Activated naive CD8-positive, alpha-beta T cell treated with anti-CD3 and anti-CD28 coated beads, Interleukin-2, amount 50 U/mL, for 24 hours (primary cell): Measurements from ENCODE around the gene HSD3B2.

ENCODE experiments used
- ATAC-seq: fragments of 150-1000 bp; cut with Tn5 transposase; one replicate; pipeline ENCODE4 v1.10.0; 2021
- DNase-seq: peaks from one replicate; pipeline ENCODE4 v3.0.0; 2021
- H3K27ac Mint-ChIP-seq: one replicate; pipeline ENCODE4 v1.8.0; 2021; ENCODE audit warnings: mild to moderate bottlenecking, mixed read lengths
- H3K27me3 Mint-ChIP-seq: one replicate; pipeline ENCODE4 v1.8.0; 2021; ENCODE audit warnings: mixed read lengths
- H3K36me3 Mint-ChIP-seq: one replicate; pipeline ENCODE4 v1.8.0; 2021; ENCODE audit warnings: low read depth, mixed read lengths
- H3K4me1 Mint-ChIP-seq: one replicate; pipeline ENCODE4 v1.8.0; 2021; ENCODE audit warnings: mixed read lengths
- H3K4me3 Mint-ChIP-seq: one replicate; pipeline ENCODE4 v1.8.0; 2021; ENCODE audit warnings: mild to moderate bottlenecking, moderate library complexity, mixed read lengths
- H3K9me3 Mint-ChIP-seq: one replicate; pipeline ENCODE4 v1.8.0; 2021; ENCODE audit warnings: mixed read lengths

HSD3B2 gene

DNA sequence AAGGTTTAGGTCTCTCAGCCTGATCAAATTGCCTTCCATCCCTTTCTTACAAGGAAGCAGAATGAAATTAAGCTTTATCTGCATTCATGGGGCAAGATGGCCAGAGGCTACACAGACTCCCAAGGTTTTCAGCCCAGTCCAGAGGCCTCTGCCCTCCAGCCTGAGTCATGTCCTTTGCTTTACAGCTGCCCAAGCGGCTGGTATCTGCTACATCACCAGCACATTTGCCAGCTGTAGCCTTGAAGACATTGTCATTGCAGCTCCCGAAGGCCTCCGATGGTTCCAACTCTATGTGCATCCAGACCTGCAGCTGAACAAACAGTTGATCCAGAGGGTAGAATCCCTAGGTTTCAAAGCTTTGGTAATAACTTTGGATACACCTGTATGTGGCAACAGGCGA, 30.4 kb upstream of the HSD3B2 start:
- Mint-ChIP-seq H3K9me3 (no peaks in the 10 kb centered on the region), H3K4me1 (no peaks in the 10 kb centered on the region), H3K27ac (no peak overlapping the region), H3K36me3 (no peaks in the 10 kb centered on the region), H3K4me3 (no peak overlapping the region), H3K27me3 (no peaks in the 10 kb centered on the region)
- ATAC-seq, result no peak
- DNase-seq, result no peak

DNA sequence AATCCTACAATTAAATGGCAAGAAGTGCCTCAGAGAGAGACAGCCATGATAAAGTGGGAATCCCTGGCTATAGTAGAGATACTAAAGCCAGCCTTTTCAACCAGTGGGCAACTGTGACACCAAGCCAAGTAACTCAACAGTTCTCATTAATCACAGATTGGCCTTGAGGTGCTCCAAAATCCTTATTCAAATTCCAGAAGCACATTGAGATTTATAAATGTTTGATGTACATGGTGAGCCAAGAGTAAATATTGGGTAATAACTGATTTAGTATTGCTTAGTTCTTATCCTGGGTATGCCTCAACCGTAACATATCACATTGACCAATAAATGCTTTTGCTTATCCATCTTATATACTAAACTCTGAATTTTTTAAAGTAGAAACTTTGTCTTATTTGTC, 29.3 kb upstream of the HSD3B2 start:
- DNase-seq (no peak), ATAC-seq (no peak)
- H3K4me1 Mint-ChIP-seq, result no peaks in the 10 kb centered on the region
- H3K9me3 Mint-ChIP-seq, result no peaks in the 10 kb centered on the region
- no peak overlapping the region for H3K27ac Mint-ChIP-seq
- H3K27me3 Mint-ChIP-seq, result no peaks in the 10 kb centered on the region
- H3K36me3 Mint-ChIP-seq, result no peaks in the 10 kb centered on the region
- H3K4me3 Mint-ChIP-seq, result no peak overlapping the region

GRCh38 chr1:119387858-119388257, 27.1 kb upstream of the HSD3B2 start:
- Mint-ChIP-seq H3K9me3 (no peaks in the 10 kb centered on the region), H3K27ac (no peak overlapping the region), H3K4me3 (no peak overlapping the region), H3K4me1 (no peaks in the 10 kb centered on the region), H3K36me3 (no peaks in the 10 kb centered on the region), H3K27me3 (peaks cover 2% of the 10 kb centered on the region)
- no peak for DNase-seq
- ATAC-seq, result no peak

GRCh38 chr1:119388450-119388849, 26.5 kb upstream of the HSD3B2 start:
- DNase-seq, result no peak
- H3K9me3 Mint-ChIP-seq, result no peaks in the 10 kb centered on the region
- no peak for ATAC-seq
- H3K4me1 Mint-ChIP-seq, result no peaks in the 10 kb centered on the region
- H3K4me3 Mint-ChIP-seq, result no peak overlapping the region
- H3K36me3 Mint-ChIP-seq, result no peaks in the 10 kb centered on the region
- H3K27ac Mint-ChIP-seq, result no peak overlapping the region
- H3K27me3 Mint-ChIP-seq, result peaks cover 2% of the 10 kb centered on the region

DNA sequence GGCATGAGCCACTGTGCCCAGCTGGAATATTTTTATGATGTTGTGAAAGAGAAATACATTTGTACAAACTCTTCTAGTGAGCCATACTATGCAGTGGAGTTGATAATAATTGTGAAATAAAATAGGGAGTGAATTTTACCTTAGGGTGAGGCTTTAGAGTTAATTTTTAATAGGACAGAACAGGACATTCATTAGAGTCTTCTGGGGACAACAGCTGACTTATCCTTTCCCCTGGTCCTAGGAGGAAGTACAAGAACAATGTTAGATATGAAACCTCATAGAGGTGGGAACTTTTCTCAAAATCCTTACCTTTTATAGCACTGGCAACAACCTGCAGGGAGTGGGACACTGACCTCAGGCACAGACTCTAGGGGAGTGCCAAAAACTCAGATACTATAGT, 24.4 kb upstream of the HSD3B2 start:
- Mint-ChIP-seq H3K36me3 (no peaks in the 10 kb centered on the region), H3K27me3 (peaks cover 5% of the 10 kb centered on the region), H3K4me3 (no peak overlapping the region), H3K27ac (no peak overlapping the region), H3K9me3 (no peaks in the 10 kb centered on the region), H3K4me1 (no peaks in the 10 kb centered on the region)
- DNase-seq (no peak), ATAC-seq (no peak)

DNA sequence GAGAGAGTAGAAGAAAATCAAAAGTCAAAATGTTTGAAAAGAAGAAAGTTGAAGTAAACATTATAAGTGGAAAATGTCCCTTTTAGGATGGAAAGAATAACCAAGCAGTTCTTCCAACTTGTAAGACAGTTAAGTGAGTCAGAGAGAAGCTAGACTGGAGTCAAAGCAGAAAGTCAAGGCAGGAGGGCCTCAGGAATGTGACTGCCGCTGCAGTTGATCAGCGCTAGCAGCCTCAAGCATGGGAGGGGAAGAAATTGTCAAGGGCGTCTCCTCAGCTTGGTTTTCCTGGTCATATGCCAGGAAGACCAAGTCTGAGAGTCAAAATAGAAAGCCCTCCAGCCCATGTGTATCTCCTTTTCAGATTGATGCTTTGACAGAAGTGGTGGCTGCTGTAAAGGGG, 23.2 kb upstream of the HSD3B2 start:
- Mint-ChIP-seq H3K9me3 (no peaks in the 10 kb centered on the region), H3K4me3 (no peak overlapping the region), H3K27ac (no peak overlapping the region), H3K4me1 (no peaks in the 10 kb centered on the region), H3K36me3 (no peaks in the 10 kb centered on the region), H3K27me3 (peaks cover 5% of the 10 kb centered on the region)
- ATAC-seq, result no peak
- no peak for DNase-seq

DNA sequence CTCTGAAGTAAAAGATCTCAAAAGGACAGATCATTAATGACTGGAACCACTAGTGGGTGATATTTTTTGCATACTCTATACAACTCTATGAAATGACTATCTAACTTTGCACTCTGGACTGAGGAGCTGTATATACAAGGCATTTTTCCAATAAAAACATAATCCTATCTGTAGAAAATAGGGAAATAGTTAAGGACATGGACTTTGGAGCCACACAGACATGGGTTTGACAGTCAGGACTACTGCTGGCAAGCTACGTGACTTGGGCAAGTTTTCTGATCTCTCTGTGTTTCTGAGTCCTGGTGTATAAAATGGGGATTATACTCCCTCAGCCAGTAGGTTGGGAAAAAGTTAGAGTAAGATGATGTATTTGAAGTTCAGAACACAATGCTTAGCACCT, 20.9 kb upstream of the HSD3B2 start:
- Mint-ChIP-seq H3K4me3 (no peak overlapping the region), H3K4me1 (no peaks in the 10 kb centered on the region), H3K36me3 (no peaks in the 10 kb centered on the region), H3K9me3 (no peaks in the 10 kb centered on the region), H3K27ac (no peak overlapping the region), H3K27me3 (peaks cover 5% of the 10 kb centered on the region)
- ATAC-seq (no peak), DNase-seq (no peak)

DNA sequence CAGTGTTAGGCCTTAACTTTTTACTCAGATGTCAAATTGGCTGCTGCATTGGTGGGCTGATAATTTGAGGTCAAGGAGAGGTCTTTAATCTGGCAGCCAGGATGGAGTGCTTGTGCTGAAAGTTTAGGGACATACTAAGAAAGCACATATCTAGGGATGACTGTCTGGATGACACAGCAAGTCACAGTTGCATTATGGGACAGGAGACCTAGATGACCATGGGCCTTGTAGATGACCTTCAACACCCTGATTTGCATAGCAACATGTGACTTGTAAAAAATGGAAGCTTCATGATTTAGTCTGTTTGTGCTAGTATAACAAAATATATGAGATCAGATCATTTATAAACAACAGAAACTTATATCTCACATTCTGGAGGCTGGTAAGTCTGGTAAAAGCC, 18.0 kb upstream of the HSD3B2 start:
- Mint-ChIP-seq H3K9me3 (no peaks in the 10 kb centered on the region), H3K4me1 (no peaks in the 10 kb centered on the region), H3K36me3 (no peaks in the 10 kb centered on the region), H3K27ac (no peak overlapping the region), H3K4me3 (no peak overlapping the region), H3K27me3 (peaks cover 3% of the 10 kb centered on the region)
- no peak for ATAC-seq
- no peak for DNase-seq

- Mint-ChIP-seq H3K27me3 (peaks cover 3% of the 10 kb centered on the region), H3K27ac (no peak overlapping the region), H3K9me3 (no peaks in the 10 kb centered on the region), H3K4me1 (no peaks in the 10 kb centered on the region), H3K36me3 (no peaks in the 10 kb centered on the region), H3K4me3 (no peak overlapping the region)
- ATAC-seq, result no peak
- DNase-seq, result no peak
Observed at GRCh38 chr1:119397986-119398385, 17.0 kb upstream of the HSD3B2 start.

DNA sequence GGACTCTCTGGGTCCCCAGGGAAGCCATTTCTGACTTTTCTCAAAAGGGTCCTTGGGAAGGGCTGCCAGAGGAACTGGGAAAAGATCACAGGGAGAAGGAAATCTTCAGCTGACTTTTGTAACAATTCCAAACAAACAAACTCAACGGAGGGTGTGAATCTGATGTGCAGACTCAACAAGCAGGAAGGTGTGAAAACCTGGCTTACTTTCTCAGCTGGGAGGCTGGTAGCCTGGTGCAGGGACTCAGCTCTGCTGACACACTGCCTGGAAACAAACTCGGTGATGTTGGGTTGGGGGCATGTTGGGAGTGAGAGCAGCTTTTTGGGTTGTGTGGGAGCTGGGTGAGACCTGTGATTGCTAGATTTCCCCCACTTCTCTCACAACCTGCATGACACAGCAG, 10.2 kb upstream of the HSD3B2 start:
- H3K4me1 Mint-ChIP-seq, result no peaks in the 10 kb centered on the region
- no peak overlapping the region for H3K27ac Mint-ChIP-seq
- H3K27me3 Mint-ChIP-seq, result no peaks in the 10 kb centered on the region
- H3K36me3 Mint-ChIP-seq, result no peaks in the 10 kb centered on the region
- DNase-seq, result no peak
- no peak overlapping the region for H3K4me3 Mint-ChIP-seq
- peaks cover 19% of the 10 kb centered on the region for H3K9me3 Mint-ChIP-seq
- ATAC-seq, result no peak

DNA sequence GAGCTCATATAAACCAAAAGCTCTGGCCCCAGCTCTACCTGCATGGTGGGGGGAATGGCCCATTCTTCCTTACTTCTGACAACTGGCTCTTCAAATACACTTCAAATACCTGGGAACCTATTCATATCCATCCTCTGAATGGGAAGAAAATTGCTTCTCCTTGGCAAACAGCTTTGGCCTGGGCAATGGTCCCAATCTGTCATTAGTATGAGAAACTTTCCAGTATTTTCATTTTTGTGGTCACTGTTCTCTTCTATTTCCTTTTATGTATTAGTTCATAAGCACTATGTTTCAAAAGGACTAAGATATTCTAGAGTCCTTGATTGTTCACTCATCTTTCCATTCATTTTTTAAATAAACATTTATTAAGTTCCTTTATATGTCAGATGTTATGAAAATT, 5.2 kb upstream of the HSD3B2 start:
- no peak overlapping the region for H3K4me3 Mint-ChIP-seq
- no peak overlapping the region for H3K27ac Mint-ChIP-seq
- H3K4me1 Mint-ChIP-seq, result no peaks in the 10 kb centered on the region
- ATAC-seq (no peak), DNase-seq (no peak)
- H3K27me3 Mint-ChIP-seq, result no peaks in the 10 kb centered on the region
- H3K9me3 Mint-ChIP-seq, result peaks cover 18% of the 10 kb centered on the region
- H3K36me3 Mint-ChIP-seq, result no peaks in the 10 kb centered on the region

DNA sequence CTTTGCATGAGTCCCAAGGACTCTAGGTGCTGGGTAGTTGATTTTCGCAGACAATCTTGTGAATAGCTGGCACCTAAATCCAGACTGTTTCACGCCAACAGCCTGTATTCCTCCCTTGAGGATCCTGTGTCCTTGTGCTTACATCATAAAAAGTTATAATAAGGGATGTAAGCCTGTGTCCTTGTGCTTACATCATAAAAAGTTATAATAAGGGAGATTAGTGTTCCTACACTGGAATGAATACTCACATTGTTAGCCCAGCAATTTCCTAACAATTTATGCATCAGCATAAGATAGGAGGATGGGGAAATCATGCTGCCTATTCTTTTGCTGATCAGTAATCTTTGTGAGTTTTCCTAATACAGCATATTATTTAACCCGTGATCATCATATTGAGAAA, 4.0 kb upstream of the HSD3B2 start:
- peaks cover 15% of the 10 kb centered on the region for H3K9me3 Mint-ChIP-seq
- DNase-seq (no peak), ATAC-seq (no peak)

GRCh38 chr1:119416006-119416640, 1.2 kb downstream of the HSD3B2 start:
- Mint-ChIP-seq H3K36me3 (no peaks in the 10 kb centered on the region), H3K27ac (no peak overlapping the region), H3K27me3 (no peaks in the 10 kb centered on the region), H3K9me3 (no peaks in the 10 kb centered on the region), H3K4me3 (no peak overlapping the region), H3K4me1 (no peaks in the 10 kb centered on the region)
- ATAC-seq (no peak), DNase-seq (no peak)

More for the DNA sequence above, 4.0 kb upstream of the HSD3B2 start:
- H3K36me3 Mint-ChIP-seq, result no peaks in the 10 kb centered on the region
- H3K4me1 Mint-ChIP-seq, result no peaks in the 10 kb centered on the region
- H3K27me3 Mint-ChIP-seq, result no peaks in the 10 kb centered on the region
- H3K4me3 Mint-ChIP-seq, result no peak overlapping the region
- no peak overlapping the region for H3K27ac Mint-ChIP-seq

GRCh38 chr1:119419109-119419508, 4.2 kb downstream of the HSD3B2 start:
- no peaks in the 10 kb centered on the region for H3K9me3 Mint-ChIP-seq
- H3K36me3 Mint-ChIP-seq, result no peaks in the 10 kb centered on the region
- H3K4me3 Mint-ChIP-seq, result no peak overlapping the region
- no peak for ATAC-seq
- H3K4me1 Mint-ChIP-seq, result no peaks in the 10 kb centered on the region
- DNase-seq, result no peak
- H3K27me3 Mint-ChIP-seq, result no peaks in the 10 kb centered on the region
- H3K27ac Mint-ChIP-seq, result no peak overlapping the region

GRCh38 chr1:119420638-119421037, 5.7 kb downstream of the HSD3B2 start:
- Mint-ChIP-seq H3K27me3 (no peaks in the 10 kb centered on the region), H3K36me3 (no peaks in the 10 kb centered on the region), H3K4me1 (no peaks in the 10 kb centered on the region), H3K9me3 (no peaks in the 10 kb centered on the region), H3K4me3 (no peak overlapping the region), H3K27ac (no peak overlapping the region)
- DNase-seq (no peak), ATAC-seq (no peak)

GRCh38 chr1:119422631-119423030, 7.7 kb downstream of the HSD3B2 start:
- H3K4me3 Mint-ChIP-seq, result no peak overlapping the region
- DNase-seq (no peak), ATAC-seq (no peak)
- no peaks in the 10 kb centered on the region for H3K4me1 Mint-ChIP-seq
- no peaks in the 10 kb centered on the region for H3K36me3 Mint-ChIP-seq
- H3K9me3 Mint-ChIP-seq, result no peaks in the 10 kb centered on the region
- H3K27ac Mint-ChIP-seq, result no peak overlapping the region
- no peaks in the 10 kb centered on the region for H3K27me3 Mint-ChIP-seq
